Peyer's patch (tissue), 4 donors: ENCODE measurements around the gene POMT2.

Source experiments
- POLR2A ChIP-seq, 2 donors: fragments of 450-650 bp; IDR thresholded peaks; one replicate each; pipeline ENCODE4 v1.5.1; 2017; ENCODE audit warnings: antibody characterized with exemption in 2 of 2, mild to moderate bottlenecking in 2 of 2, moderate library complexity in 2 of 2
- TF ChIP-seq, protein P1 (sequence below), 6 experiments: fragments of 450-650 bp in 4 of 6; fragments of 200-600 bp in 2 of 6; sonication (generic) in 1 of 6; IDR thresholded peaks; one replicate each; pipeline ENCODE4 v1.5.1; 2017 to 2019; ENCODE audit warnings: antibody characterized with exemption in 6 of 6, mild to moderate bottlenecking in 3 of 6, moderate library complexity in 1 of 6

DNA sequence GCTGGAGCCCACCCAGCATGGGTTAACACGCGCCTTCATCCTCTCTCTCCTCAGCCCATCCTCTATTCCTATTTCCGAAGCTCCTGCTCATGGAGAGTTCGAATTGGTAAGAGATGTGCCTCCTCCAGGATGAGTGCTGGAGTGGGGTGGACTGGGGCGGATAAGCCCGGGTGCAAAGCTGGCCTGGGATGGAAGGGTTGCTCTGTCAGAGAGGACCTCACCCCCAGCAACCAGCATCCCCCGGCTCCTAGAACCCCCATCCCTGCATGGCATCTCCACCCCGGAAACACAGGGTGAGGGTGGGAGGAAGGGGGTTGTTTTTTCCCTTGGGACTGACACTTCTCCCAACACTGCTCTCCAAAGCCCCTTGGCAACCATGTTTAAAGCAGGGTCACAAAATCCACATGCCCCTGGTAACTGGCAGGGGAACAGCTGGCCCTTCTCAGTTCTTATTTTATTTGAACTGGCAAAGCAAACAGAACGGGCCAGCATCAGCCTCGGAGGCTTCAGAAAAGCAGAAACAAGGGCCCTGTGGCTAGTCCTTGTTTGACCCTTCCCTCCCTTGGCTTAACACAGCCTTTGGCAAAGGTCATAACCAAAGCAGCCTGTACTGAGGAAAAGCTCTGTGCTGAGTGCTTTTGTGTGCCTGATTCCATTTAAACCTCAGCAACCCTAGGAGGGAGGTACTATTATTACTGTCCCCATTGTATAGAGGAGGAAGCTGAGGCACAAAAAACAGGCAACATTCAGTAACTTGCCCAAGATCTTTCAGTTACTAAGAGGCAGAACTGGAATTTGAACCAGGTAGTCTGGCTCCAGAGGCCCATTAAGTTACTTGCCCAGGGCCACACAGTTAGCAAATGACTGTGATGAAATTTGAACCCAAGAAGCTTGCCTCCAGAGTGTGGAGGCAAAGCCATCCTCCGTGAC lies 4.4 kb upstream of the POMT2 start:
- TF ChIP-seq, protein P1, sequence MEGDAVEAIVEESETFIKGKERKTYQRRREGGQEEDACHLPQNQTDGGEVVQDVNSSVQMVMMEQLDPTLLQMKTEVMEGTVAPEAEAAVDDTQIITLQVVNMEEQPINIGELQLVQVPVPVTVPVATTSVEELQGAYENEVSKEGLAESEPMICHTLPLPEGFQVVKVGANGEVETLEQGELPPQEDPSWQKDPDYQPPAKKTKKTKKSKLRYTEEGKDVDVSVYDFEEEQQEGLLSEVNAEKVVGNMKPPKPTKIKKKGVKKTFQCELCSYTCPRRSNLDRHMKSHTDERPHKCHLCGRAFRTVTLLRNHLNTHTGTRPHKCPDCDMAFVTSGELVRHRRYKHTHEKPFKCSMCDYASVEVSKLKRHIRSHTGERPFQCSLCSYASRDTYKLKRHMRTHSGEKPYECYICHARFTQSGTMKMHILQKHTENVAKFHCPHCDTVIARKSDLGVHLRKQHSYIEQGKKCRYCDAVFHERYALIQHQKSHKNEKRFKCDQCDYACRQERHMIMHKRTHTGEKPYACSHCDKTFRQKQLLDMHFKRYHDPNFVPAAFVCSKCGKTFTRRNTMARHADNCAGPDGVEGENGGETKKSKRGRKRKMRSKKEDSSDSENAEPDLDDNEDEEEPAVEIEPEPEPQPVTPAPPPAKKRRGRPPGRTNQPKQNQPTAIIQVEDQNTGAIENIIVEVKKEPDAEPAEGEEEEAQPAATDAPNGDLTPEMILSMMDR (IDR thresholded peaks at IDR 0.05) = no peak
- no peak for TF ChIP-seq POLR2A (IDR thresholded peaks at IDR 0.05)
